ENCODE data around the gene CCT5.

The CCT5 gene

DNA sequence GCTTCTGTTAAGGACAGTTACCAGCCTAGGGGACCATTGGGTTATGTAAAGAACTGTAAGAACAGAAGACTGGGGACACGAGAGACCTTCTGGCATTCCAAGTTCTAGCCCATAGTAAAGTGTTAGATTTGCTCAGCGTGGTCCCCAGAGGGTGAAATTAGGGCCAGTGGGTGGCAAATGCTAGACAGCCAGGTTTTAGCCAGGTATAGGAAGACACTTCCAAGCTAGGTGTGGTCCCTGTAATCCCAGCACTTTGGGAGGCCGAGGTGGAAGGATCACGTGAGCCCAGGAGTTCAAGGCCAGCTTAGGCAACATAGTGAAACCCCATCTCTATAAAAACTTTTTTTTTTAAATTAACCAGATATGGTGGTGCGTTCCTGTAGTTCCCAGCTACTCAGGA, 34.7 kb upstream of the CCT5 start:
- no peak overlapping the region for H3K4me3 ChIP-seq (ENCODE audit: control insufficient read depth, low read depth, low read length)
- DNase-seq (ENCODE audit: low read depth) = no peak
- TF ChIP-seq, protein P1, sequence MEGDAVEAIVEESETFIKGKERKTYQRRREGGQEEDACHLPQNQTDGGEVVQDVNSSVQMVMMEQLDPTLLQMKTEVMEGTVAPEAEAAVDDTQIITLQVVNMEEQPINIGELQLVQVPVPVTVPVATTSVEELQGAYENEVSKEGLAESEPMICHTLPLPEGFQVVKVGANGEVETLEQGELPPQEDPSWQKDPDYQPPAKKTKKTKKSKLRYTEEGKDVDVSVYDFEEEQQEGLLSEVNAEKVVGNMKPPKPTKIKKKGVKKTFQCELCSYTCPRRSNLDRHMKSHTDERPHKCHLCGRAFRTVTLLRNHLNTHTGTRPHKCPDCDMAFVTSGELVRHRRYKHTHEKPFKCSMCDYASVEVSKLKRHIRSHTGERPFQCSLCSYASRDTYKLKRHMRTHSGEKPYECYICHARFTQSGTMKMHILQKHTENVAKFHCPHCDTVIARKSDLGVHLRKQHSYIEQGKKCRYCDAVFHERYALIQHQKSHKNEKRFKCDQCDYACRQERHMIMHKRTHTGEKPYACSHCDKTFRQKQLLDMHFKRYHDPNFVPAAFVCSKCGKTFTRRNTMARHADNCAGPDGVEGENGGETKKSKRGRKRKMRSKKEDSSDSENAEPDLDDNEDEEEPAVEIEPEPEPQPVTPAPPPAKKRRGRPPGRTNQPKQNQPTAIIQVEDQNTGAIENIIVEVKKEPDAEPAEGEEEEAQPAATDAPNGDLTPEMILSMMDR (conservative IDR thresholded peaks at IDR 0.05; ENCODE audit: control insufficient read depth, insufficient read depth, low read depth, low read length) = no peak

DNA sequence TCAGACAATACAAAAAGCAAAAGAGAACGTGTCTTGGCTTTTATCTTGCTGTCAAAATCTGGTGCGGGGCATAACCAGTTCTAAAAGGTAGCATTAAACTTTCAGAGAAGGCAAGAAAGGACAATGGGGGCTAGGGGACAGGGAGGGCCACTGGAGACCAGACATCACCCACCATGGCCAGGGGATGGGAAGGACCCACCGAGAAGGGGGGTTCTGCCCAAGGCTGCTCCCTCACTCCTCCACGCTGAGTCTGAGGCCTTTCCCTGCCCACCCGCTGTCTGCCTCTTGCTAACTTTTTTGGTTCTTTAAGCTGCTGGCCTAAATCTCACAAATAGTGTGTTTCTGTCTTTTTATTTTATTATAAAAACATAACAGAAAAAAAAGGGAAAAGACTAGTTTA, 34.0 kb upstream of the CCT5 start:
- H3K4me3 ChIP-seq (ENCODE audit: control insufficient read depth, low read depth, low read length) = no peak overlapping the region
- no peak for DNase-seq (ENCODE audit: low read depth)
- TF ChIP-seq, protein P1 (conservative IDR thresholded peaks at IDR 0.05; ENCODE audit: control insufficient read depth, insufficient read depth, low read depth, low read length) = no peak

DNA sequence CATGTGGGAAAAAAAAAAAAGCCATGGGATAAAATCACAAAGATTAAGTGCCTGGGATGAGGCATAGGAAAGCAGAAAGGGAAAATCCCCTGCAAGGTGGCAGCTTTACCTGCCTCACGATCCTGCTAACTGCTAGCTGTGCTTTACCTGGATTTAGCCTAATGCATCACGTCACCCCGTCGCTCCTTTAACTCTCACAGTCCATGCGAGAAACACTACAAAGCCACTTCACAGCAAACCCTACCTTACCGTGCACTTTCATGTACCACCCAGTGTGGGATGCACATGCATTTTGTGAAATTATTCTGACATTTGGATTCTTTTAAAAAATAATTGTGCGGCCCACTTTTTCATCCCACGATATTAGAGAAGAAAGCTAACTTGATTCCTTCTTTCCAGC, 31.4 kb upstream of the CCT5 start:
- TF ChIP-seq, protein P1 (conservative IDR thresholded peaks at IDR 0.05; ENCODE audit: control insufficient read depth, insufficient read depth, low read depth, low read length) = no peak
- no peak overlapping the region for H3K4me3 ChIP-seq (ENCODE audit: control insufficient read depth, low read depth, low read length)
- no peak for DNase-seq (ENCODE audit: low read depth)

DNA sequence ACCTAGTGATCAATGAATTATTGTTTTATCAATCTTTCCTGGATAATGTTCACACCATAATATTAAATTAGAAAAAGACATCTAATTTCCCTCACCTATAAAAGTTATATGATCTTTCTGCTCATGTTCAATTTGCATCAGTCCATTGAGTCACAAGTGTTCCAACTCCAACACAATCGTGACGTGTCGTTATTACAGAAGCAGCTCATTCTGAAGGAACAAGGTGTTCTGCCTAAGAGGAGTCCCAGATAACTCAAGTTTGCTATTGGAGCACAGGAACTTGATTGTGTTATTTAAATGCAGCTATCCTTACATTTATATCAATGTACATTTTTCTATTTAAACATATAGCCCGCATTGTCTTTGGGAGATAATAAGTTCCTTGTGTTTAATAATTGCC, 31.0 kb upstream of the CCT5 start:
- no peak overlapping the region for H3K4me3 ChIP-seq (ENCODE audit: control insufficient read depth, low read depth, low read length)
- TF ChIP-seq, protein P1 (conservative IDR thresholded peaks at IDR 0.05; ENCODE audit: control insufficient read depth, insufficient read depth, low read depth, low read length) = no peak
- DNase-seq (ENCODE audit: low read depth) = no peak

DNA sequence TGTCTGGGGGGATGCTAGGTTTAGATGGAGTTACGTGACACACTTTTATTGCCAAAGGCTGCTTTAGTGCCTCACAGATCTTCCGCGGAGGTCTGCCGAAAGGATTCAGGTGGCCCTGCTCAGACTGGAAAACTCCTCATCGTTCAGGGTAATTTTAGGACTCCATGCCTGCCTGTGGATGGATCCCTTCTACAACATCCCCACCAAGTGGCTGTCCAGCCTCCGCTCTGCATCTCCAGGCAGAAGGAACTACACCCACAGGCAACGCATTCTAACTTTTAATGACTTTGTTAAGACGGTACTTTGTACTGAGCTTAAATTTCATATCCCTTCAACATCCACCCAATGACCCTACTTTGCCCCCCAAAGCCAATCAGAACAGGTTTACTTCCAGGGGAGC, 29.8 kb upstream of the CCT5 start:
- TF ChIP-seq, protein P1 (conservative IDR thresholded peaks at IDR 0.05; ENCODE audit: control insufficient read depth, insufficient read depth, low read depth, low read length) = no peak
- DNase-seq (ENCODE audit: low read depth) = no peak
- no peak overlapping the region for H3K4me3 ChIP-seq (ENCODE audit: control insufficient read depth, low read depth, low read length)

DNA sequence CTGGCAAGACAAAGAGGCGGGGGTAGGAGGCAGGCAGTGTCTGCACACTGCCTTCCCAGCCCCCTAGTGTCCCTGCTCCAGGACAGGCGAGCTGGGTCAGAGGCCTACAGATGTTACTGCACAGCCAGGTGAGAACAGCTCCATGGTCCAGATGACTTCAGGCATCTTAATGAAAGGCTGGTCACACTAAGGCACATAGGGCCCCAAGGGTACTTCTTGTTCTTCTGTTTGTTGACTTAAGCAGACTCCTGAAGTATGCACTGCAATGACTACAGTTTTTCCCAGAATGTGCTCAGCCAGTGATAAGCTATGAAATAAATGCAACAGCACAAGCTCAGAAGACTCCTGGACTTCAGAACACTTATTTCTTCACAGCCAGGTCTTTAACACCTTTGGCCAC, 27.8 kb upstream of the CCT5 start:
- DNase-seq (ENCODE audit: low read depth) = no peak
- H3K4me3 ChIP-seq (ENCODE audit: control insufficient read depth, low read depth, low read length) = no peak overlapping the region
- TF ChIP-seq, protein P1 (conservative IDR thresholded peaks at IDR 0.05; ENCODE audit: control insufficient read depth, insufficient read depth, low read depth, low read length) = no peak

DNA sequence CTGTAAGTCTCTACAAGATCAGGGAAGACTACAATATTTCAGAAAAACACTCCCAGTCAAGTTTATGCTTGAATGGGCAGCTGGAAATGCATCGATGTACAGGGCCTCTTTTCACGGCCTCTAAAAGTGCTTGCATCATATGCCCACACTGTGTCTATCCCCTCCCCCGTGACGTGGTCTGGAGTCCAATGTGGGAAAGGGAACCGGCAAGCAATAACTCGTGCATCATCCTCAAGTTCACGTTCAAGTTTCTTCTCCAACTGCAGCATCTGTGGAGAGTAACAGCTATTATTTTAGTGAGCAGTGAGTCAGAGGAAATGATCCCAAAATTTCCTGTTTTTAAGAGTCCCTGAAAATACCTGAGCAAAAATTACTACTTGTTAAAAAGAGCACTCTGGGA, 22.7 kb upstream of the CCT5 start:
- peak; percentile 77 for DNase-seq (ENCODE audit: low read depth)
- H3K4me3 ChIP-seq (ENCODE audit: control insufficient read depth, low read depth, low read length) = no peak overlapping the region
- TF ChIP-seq, protein P1 (conservative IDR thresholded peaks at IDR 0.05; ENCODE audit: control insufficient read depth, insufficient read depth, low read depth, low read length) = no peak
